Muscle layer of colon (tissue), 2 donors: Measurements from ENCODE around the gene TFF2.

Source experiments
- H3K27ac ChIP-seq: one replicate; pipeline ENCODE4 v1.7.0; 2013; ENCODE audit warnings: low read depth, mild to moderate bottlenecking, low read length, moderate library complexity
- H3K27me3 ChIP-seq, 2 donors: one replicate each; pipeline ENCODE4 v1.7.0; 2013; ENCODE audit warnings: low read length in 2 of 2, mild to moderate bottlenecking in 2 of 2; ENCODE audit not compliant: insufficient read depth in 2 of 2, control insufficient read depth in 1 of 2
- H3K36me3 ChIP-seq: one replicate; pipeline ENCODE4 v1.7.0; 2013; ENCODE audit warnings: mild to moderate bottlenecking, low read length; ENCODE audit not compliant: insufficient read depth
- H3K4me1 ChIP-seq: one replicate; pipeline ENCODE4 v1.7.0; 2013; ENCODE audit warnings: mild to moderate bottlenecking, low read length; ENCODE audit not compliant: insufficient read depth
- H3K4me3 ChIP-seq, 2 donors: one replicate each; pipeline ENCODE4 v1.7.0; 2013; ENCODE audit warnings: low read length in 2 of 2, low read depth in 1 of 2, mild to moderate bottlenecking in 1 of 2, moderate library complexity in 1 of 2
- H3K9ac ChIP-seq: one replicate; pipeline ENCODE4 v1.7.0; 2013; ENCODE audit warnings: low read length
- H3K9me3 ChIP-seq: one replicate; pipeline ENCODE4 v1.7.0; 2013; ENCODE audit warnings: mild to moderate bottlenecking, low read length
- donor health status: abdominal sarcoma.
- donor health status: Adenocarcinoma of cecum.

Gene TFF2

GRCh38 chr21:42350927-42351426 lies at the start of gene TFF2:
Gene TFF2, minus strand, starts transcription at chr21:42350994. Its CDS starts 37 bp downstream, at chr21:42350957.
- Histone ChIP-seq H3K4me1 (no peaks in the 10 kb centered on the region), H3K4me3 (no peak within 1 kb of the TSS), H3K36me3 (no peaks in the 10 kb centered on the region), H3K9ac (no peak within 1 kb of the TSS), H3K9me3 (no peaks in the 10 kb centered on the region), H3K27ac (no peak within 1 kb of the TSS), H3K27me3 (no peaks in the 10 kb centered on the region)

GRCh38 chr21:42400525-42400924 lies 49.7 kb upstream of the TFF2 start:
- no peak overlapping the region for H3K27ac ChIP-seq
- H3K4me3 ChIP-seq, result no peak overlapping the region
- H3K4me1 ChIP-seq, result no peaks in the 10 kb centered on the region
- H3K9me3 ChIP-seq, result no peaks in the 10 kb centered on the region
- H3K9ac ChIP-seq, result no peak overlapping the region
- H3K27me3 ChIP-seq, result no peaks in the 10 kb centered on the region
- H3K36me3 ChIP-seq, result no peaks in the 10 kb centered on the region

GRCh38 chr21:42398436-42399028 lies 47.7 kb upstream of the TFF2 start:
- H3K36me3 ChIP-seq, result no peaks in the 10 kb centered on the region
- no peaks in the 10 kb centered on the region for H3K9me3 ChIP-seq
- no peak overlapping the region for H3K4me3 ChIP-seq
- no peak overlapping the region for H3K27ac ChIP-seq
- no peak overlapping the region for H3K9ac ChIP-seq
- H3K4me1 ChIP-seq, result no peaks in the 10 kb centered on the region
- H3K27me3 ChIP-seq, result no peaks in the 10 kb centered on the region

GRCh38 chr21:42397746-42398394 lies 47.1 kb upstream of the TFF2 start:
- no peaks in the 10 kb centered on the region for H3K4me1 ChIP-seq
- no peaks in the 10 kb centered on the region for H3K27me3 ChIP-seq
- H3K36me3 ChIP-seq, result no peaks in the 10 kb centered on the region
- H3K9ac ChIP-seq, result no peak overlapping the region
- H3K27ac ChIP-seq, result no peak overlapping the region
- no peaks in the 10 kb centered on the region for H3K9me3 ChIP-seq
- H3K4me3 ChIP-seq, result no peak overlapping the region

- Histone ChIP-seq H3K4me1 (no peaks in the 10 kb centered on the region), H3K9ac (no peak overlapping the region), H3K4me3 (no peak overlapping the region), H3K27me3 (no peaks in the 10 kb centered on the region), H3K9me3 (no peaks in the 10 kb centered on the region), H3K36me3 (no peaks in the 10 kb centered on the region), H3K27ac (no peak overlapping the region)
These were observed 46.3 kb upstream of the TFF2 start for GRCh38 chr21:42396799-42397745.

- H3K9ac ChIP-seq, result no peak within 1 kb of the TSS
- no peaks in the 10 kb centered on the region for H3K9me3 ChIP-seq
- H3K4me1 ChIP-seq, result no peaks in the 10 kb centered on the region
- H3K27me3 ChIP-seq, result no peaks in the 10 kb centered on the region
- no peak within 1 kb of the TSS for H3K27ac ChIP-seq
- H3K4me3 ChIP-seq, result no peak within 1 kb of the TSS
- H3K36me3 ChIP-seq, result no peaks in the 10 kb centered on the region
These were observed 45.3 kb upstream of the TFF2 start, which contains the start of gene TMPRSS3 for GRCh38 chr21:42395905-42396651. Gene TMPRSS3, minus strand, starts transcription at chr21:42396052. Its CDS starts 635 bp downstream, at chr21:42395417.

GRCh38 chr21:42395302-42395701 lies 44.5 kb upstream of the TFF2 start:
- no peak overlapping the region for H3K4me3 ChIP-seq
- no peaks in the 10 kb centered on the region for H3K27me3 ChIP-seq
- no peak overlapping the region for H3K27ac ChIP-seq
- no peaks in the 10 kb centered on the region for H3K36me3 ChIP-seq
- H3K9ac ChIP-seq, result no peak overlapping the region
- H3K4me1 ChIP-seq, result no peaks in the 10 kb centered on the region
- H3K9me3 ChIP-seq, result no peaks in the 10 kb centered on the region

GRCh38 chr21:42393443-42393950 lies 42.7 kb upstream of the TFF2 start:
- Histone ChIP-seq H3K4me3 (no peak overlapping the region), H3K4me1 (no peaks in the 10 kb centered on the region), H3K27me3 (no peaks in the 10 kb centered on the region), H3K27ac (no peak overlapping the region), H3K9me3 (no peaks in the 10 kb centered on the region), H3K36me3 (no peaks in the 10 kb centered on the region), H3K9ac (no peak overlapping the region)

GRCh38 chr21:42392731-42393442 lies 42.1 kb upstream of the TFF2 start:
- no peak overlapping the region for H3K4me3 ChIP-seq
- no peak overlapping the region for H3K27ac ChIP-seq
- H3K36me3 ChIP-seq, result no peaks in the 10 kb centered on the region
- H3K9ac ChIP-seq, result no peak overlapping the region
- no peaks in the 10 kb centered on the region for H3K4me1 ChIP-seq
- no peaks in the 10 kb centered on the region for H3K27me3 ChIP-seq
- no peaks in the 10 kb centered on the region for H3K9me3 ChIP-seq

- no peaks in the 10 kb centered on the region for H3K9me3 ChIP-seq
- H3K27me3 ChIP-seq, result no peaks in the 10 kb centered on the region
These were observed 40.5 kb upstream of the TFF2 start for GRCh38 chr21:42391297-42391696.

More at GRCh38 chr21:42391297-42391696, 40.5 kb upstream of the TFF2 start:
- no peak overlapping the region for H3K27ac ChIP-seq
- H3K36me3 ChIP-seq, result no peaks in the 10 kb centered on the region
- no peaks in the 10 kb centered on the region for H3K4me1 ChIP-seq
- H3K4me3 ChIP-seq, result no peak overlapping the region
- H3K9ac ChIP-seq, result no peak overlapping the region
